ENCODE data around the gene PLPPR3. TPM values are rescaled to one million over a fixed set of nuclear protein-coding genes. Genes with fewer than 3 reads are reported as not detected.
A peak's percentile ranks its signal among the peaks of the same experiment; 100 is the strongest.

PLPPR3 gene
- total and polyA plus RNA-seq, 12 donors = not detected

- H3K4me3 ChIP-seq = no peak overlapping the region
- WGBS, 2 donors = 90 to 91% methylated on average over 18 of the region's 18 CpGs
- H3K9me3 ChIP-seq = no peaks in the 10 kb centered on the region
- TF ChIP-seq CTCF (IDR thresholded peaks at IDR 0.05) = no peak
- H3K27me3 ChIP-seq = peaks cover 0 to 4% (median 0%) of the 10 kb centered on the region in 7 donors
- ATAC-seq (no peak), DNase-seq (no peak)
- H3K4me1 ChIP-seq = peaks cover 0 to 24% (median 10%) of the 10 kb centered on the region in 9 donors
- H3K27ac ChIP-seq = no peak overlapping the region
- H3K36me3 ChIP-seq = no peaks in the 10 kb centered on the region
- intact Hi-C loops (cut with DNase I) = loop anchor here in 1 of 10 donors (10.0 kb wide), 1 partner anchor 88 kb away; no protein-coding TSS in a partner anchor
These were observed 45.2 kb downstream of the PLPPR3 start for GRCh38 chr19:776549-776948.

GRCh38 chr19:772730-773436 is 48.9 kb downstream of the PLPPR3 start:
- intact Hi-C loops (cut with DNase I) = loop anchor here in 7 of 10 donors (2.0 to 10.0 kb wide), 5 partner anchors 84 to 209 kb away; partner anchors contain the start of genes WDR18 (in 5 of the 7), CFD (in 2 of the 7) and KISS1R (in 1 of the 7)
- peak in 1 of 8 donors; percentile 28 for ATAC-seq
- 64 to 69% methylated on average over 18 of the region's 18 CpGs for WGBS, 2 donors
- H3K27me3 ChIP-seq = no peaks in the 10 kb centered on the region
- no peaks in the 10 kb centered on the region for H3K36me3 ChIP-seq
- H3K9me3 ChIP-seq = no peaks in the 10 kb centered on the region
- H3K4me3 ChIP-seq = no peak overlapping the region
- H3K4me1 ChIP-seq = peaks cover 0 to 12% (median 7%) of the 10 kb centered on the region in 9 donors
- TF ChIP-seq CTCF (IDR thresholded peaks at IDR 0.05) = no peak
- no peak for DNase-seq
- H3K27ac ChIP-seq = no peak overlapping the region

GRCh38 chr19:772063-772462 is 49.7 kb downstream of the PLPPR3 start:
- 89 to 93% methylated on average over 5 of the region's 5 CpGs for WGBS, 2 donors
- Histone ChIP-seq H3K36me3 (no peaks in the 10 kb centered on the region), H3K4me1 (peaks cover 0 to 12% (median 7%) of the 10 kb centered on the region in 9 donors), H3K27me3 (no peaks in the 10 kb centered on the region), H3K27ac (no peak overlapping the region), H3K4me3 (no peak overlapping the region), H3K9me3 (no peaks in the 10 kb centered on the region)
- ATAC-seq = no peak
- intact Hi-C loops (cut with DNase I) = loop anchor here in 7 of 10 donors (2.0 to 10.0 kb wide), 5 partner anchors 85 to 210 kb away; partner anchors contain the start of genes WDR18 (in 5 of the 7), CFD (in 2 of the 7) and KISS1R (in 1 of the 7)
- no peak for TF ChIP-seq CTCF (IDR thresholded peaks at IDR 0.05)
- DNase-seq = no peak

- WGBS, 2 donors = 20 to 23% methylated on average over 6 of the region's 6 CpGs
- H3K4me3 ChIP-seq = no peak overlapping the region
- DNase-seq (peak in 1 of 2 donors; percentile 57), ATAC-seq (peak in 6 of 8 donors; percentile 31 to 68 (median 60))
- H3K27me3 ChIP-seq = no peaks in the 10 kb centered on the region
- intact Hi-C loops (cut with DNase I) = loop anchor here in 9 of 10 donors (2.0 to 10.0 kb wide), 5 partner anchors 86 to 211 kb away; partner anchors contain the start of genes WDR18 (in 5 of the 9), CFD (in 2 of the 9) and KISS1R (in 1 of the 9)
- H3K36me3 ChIP-seq = no peaks in the 10 kb centered on the region
- H3K27ac ChIP-seq = no peak overlapping the region
- no peaks in the 10 kb centered on the region for H3K9me3 ChIP-seq
- peak; percentile 39 to 67 (median 60) for TF ChIP-seq CTCF (IDR thresholded peaks at IDR 0.05)
- H3K4me1 ChIP-seq = peaks cover 0 to 12% (median 7%) of the 10 kb centered on the region in 9 donors
These were observed 50.4 kb downstream of the PLPPR3 start for GRCh38 chr19:771332-771785.

Data from heart right ventricle (tissue), 16 donors.